T1000 (cell line): ENCODE measurements around the gene DCLRE1C.
A peak's percentile ranks its signal among the peaks of the same experiment; 100 is the strongest.
"Not testable (repeated sequence)": the region's sequence is repeated elsewhere in the genome, so short reads cannot be mapped to it uniquely, and the experiment has no call there.

Experiments used
- DNase-seq: peaks from one replicate; lab custom pipeline; 2025; ENCODE audit warnings: mixed read lengths; lab: John Stamatoyannopoulos, UW

Gene DCLRE1C

GRCh38 chr10:14954001-14954770 is at the start of gene DCLRE1C:
Gene DCLRE1C, minus strand, starts transcription at chr10:14954096. Its CDS starts 86 bp downstream, at chr10:14954010.
- peak; percentile 100 for DNase-seq

- DNase-seq, result no peak
Observed at GRCh38 chr10:14995964-14996565, 42.2 kb upstream of the DCLRE1C start.

- not testable (repeated sequence) for DNase-seq
Observed at GRCh38 chr10:14993500-14994455, 39.9 kb upstream of the DCLRE1C start.

GRCh38 chr10:14992336-14992735 is 38.4 kb upstream of the DCLRE1C start:
- not testable (repeated sequence) for DNase-seq

GRCh38 chr10:14991035-14991749 is 37.3 kb upstream of the DCLRE1C start:
- DNase-seq, result peak; percentile 99

- DNase-seq, result not testable (repeated sequence)
Observed at GRCh38 chr10:14989552-14989951, 35.7 kb upstream of the DCLRE1C start.

GRCh38 chr10:14982744-14983143 is 28.8 kb upstream of the DCLRE1C start:
- no peak for DNase-seq

- DNase-seq, result no peak
Observed at GRCh38 chr10:14975672-14976273, 21.9 kb upstream of the DCLRE1C start.

GRCh38 chr10:14974153-14974998 is 20.5 kb upstream of the DCLRE1C start:
- DNase-seq, result not testable (repeated sequence)

- no peak for DNase-seq
Observed at GRCh38 chr10:14971867-14972448, 18.1 kb upstream of the DCLRE1C start.

- DNase-seq, result no peak
Observed at GRCh38 chr10:14967897-14968296, 14.0 kb upstream of the DCLRE1C start.

- peak; percentile 100 for DNase-seq
Observed at GRCh38 chr10:14959221-14960057, 5.5 kb upstream of the DCLRE1C start, which contains the start of gene MEIG1. Gene MEIG1, plus strand, starts transcription at chr10:14959388. Its CDS starts 7,081 bp downstream, at chr10:14966469.

- DNase-seq, result no peak
Observed at GRCh38 chr10:14958872-14959220, 5.0 kb upstream of the DCLRE1C start.

GRCh38 chr10:14954934-14955333 is 1.0 kb upstream of the DCLRE1C start:
- DNase-seq, result no peak

- no peak for DNase-seq
Observed at GRCh38 chr10:14953424-14954000, 384 bp downstream of the DCLRE1C start.

GRCh38 chr10:14952851-14953423 is 959 bp downstream of the DCLRE1C start:
- DNase-seq, result no peak

- DNase-seq, result no peak
Observed at GRCh38 chr10:14949291-14949690, 4.6 kb downstream of the DCLRE1C start.

GRCh38 chr10:14947268-14947667 is 6.6 kb downstream of the DCLRE1C start:
- DNase-seq, result no peak
